ENCODE data around the gene RASSF9. TPM values are rescaled to one million over a fixed set of nuclear protein-coding genes. Genes with fewer than 3 reads are reported as not detected.

RASSF9 gene
- total RNA-seq, 1 experiment from 2014 or later: 0.19 TPM

- TF ChIP-seq CTCF (conservative IDR thresholded peaks at IDR 0.05; ENCODE audit: low read depth, low read length): no peak
- no peak for TF ChIP-seq EZH2 (IDR thresholded peaks at IDR 0.05; ENCODE audit: borderline replicate concordance, low read depth, low read length, poor library complexity, severe bottlenecking)
- no peaks in the 10 kb centered on the region for H3K36me3 ChIP-seq (ENCODE audit: insufficient read depth, low read length, poor library complexity, severe bottlenecking)
- POLR2A ChIA-PET (ENCODE audit: low non-redundant PET): no interaction called here
- H3K4me1 ChIP-seq (ENCODE audit: insufficient read depth, low read length, poor library complexity, severe bottlenecking): peaks cover 27% of the 10 kb centered on the region
- DNase-seq (ENCODE audit: low spot score): no peak
- no peaks in the 10 kb centered on the region for H3K9me3 ChIP-seq (ENCODE audit: low read depth, low read length, poor library complexity, severe bottlenecking)
- H3K4me3 ChIP-seq (ENCODE audit: low read depth, low read length, poor library complexity, severe bottlenecking): no peak overlapping the region
- no peaks in the 10 kb centered on the region for H3K27me3 ChIP-seq (replicated peaks; ENCODE audit: insufficient read depth, low read depth, low read length, poor library complexity)
- H3K27ac ChIP-seq (ENCODE audit: low read depth, low read length, poor library complexity, severe bottlenecking): peak overlapping the region; percentile 28
- BruUV-seq (replicated peaks): no TSS peak
- CTCF ChIA-PET: no interaction called here
- intact Hi-C loops (cut with micrococcal nuclease; ENCODE audit: unreplicated experiment): no loop called here
Observed at GRCh38 chr12:85784096-85784720, 52.0 kb downstream of the RASSF9 start.

DNA sequence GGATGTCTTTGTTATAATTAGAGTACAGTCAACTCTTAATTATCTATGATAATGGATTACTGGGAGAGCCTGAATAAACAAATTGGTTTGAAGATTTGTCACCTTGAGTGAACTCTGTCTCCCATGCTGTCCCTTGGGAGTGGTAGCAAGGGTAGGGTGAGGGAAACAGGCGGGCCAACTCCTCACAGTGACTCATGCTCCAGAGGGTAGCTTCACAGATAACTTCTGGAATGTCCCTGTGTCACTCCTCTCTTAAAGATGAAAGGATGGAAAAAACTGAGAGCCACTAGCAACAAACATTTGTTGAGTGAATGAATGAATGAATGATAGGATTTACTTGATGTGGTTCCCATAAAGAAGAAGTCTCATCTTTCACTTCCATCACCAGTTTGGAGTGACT, 53.5 kb downstream of the RASSF9 start:
- Histone ChIP-seq H3K36me3 (ENCODE audit: insufficient read depth, low read length, poor library complexity, severe bottlenecking) (no peaks in the 10 kb centered on the region), H3K4me1 (ENCODE audit: insufficient read depth, low read length, poor library complexity, severe bottlenecking) (peaks cover 28% of the 10 kb centered on the region), H3K27me3 (replicated peaks; ENCODE audit: insufficient read depth, low read depth, low read length, poor library complexity) (no peaks in the 10 kb centered on the region), H3K27ac (ENCODE audit: low read depth, low read length, poor library complexity, severe bottlenecking) (no peak overlapping the region), H3K9me3 (ENCODE audit: low read depth, low read length, poor library complexity, severe bottlenecking) (no peaks in the 10 kb centered on the region), H3K4me3 (ENCODE audit: low read depth, low read length, poor library complexity, severe bottlenecking) (no peak overlapping the region)
- peak; percentile 29 for DNase-seq (ENCODE audit: low spot score)
- intact Hi-C loops (cut with micrococcal nuclease; ENCODE audit: unreplicated experiment): no loop called here
- BruUV-seq (replicated peaks): no TSS peak
- no peak for TF ChIP-seq CTCF (conservative IDR thresholded peaks at IDR 0.05; ENCODE audit: low read depth, low read length)
- no peak for TF ChIP-seq EZH2 (IDR thresholded peaks at IDR 0.05; ENCODE audit: borderline replicate concordance, low read depth, low read length, poor library complexity, severe bottlenecking)
- POLR2A ChIA-PET (ENCODE audit: low non-redundant PET): no interaction called here
- CTCF ChIA-PET: no interaction called here

- Histone ChIP-seq H3K27me3 (replicated peaks; ENCODE audit: insufficient read depth, low read depth, low read length, poor library complexity) (no peaks in the 10 kb centered on the region), H3K27ac (ENCODE audit: low read depth, low read length, poor library complexity, severe bottlenecking) (no peak overlapping the region), H3K4me3 (ENCODE audit: low read depth, low read length, poor library complexity, severe bottlenecking) (no peak overlapping the region), H3K36me3 (ENCODE audit: insufficient read depth, low read length, poor library complexity, severe bottlenecking) (no peaks in the 10 kb centered on the region), H3K4me1 (ENCODE audit: insufficient read depth, low read length, poor library complexity, severe bottlenecking) (peaks cover 28% of the 10 kb centered on the region), H3K9me3 (ENCODE audit: low read depth, low read length, poor library complexity, severe bottlenecking) (no peaks in the 10 kb centered on the region)
- no peak for TF ChIP-seq EZH2 (IDR thresholded peaks at IDR 0.05; ENCODE audit: borderline replicate concordance, low read depth, low read length, poor library complexity, severe bottlenecking)
- 0 out of 2 replicates have a peak, but pooled peaks have one; percentile 33 for TF ChIP-seq CTCF (conservative IDR thresholded peaks at IDR 0.05; ENCODE audit: low read depth, low read length)
- CTCF ChIA-PET: no interaction called here
- no TSS peak for BruUV-seq (replicated peaks)
- no peak for DNase-seq (ENCODE audit: low spot score)
- intact Hi-C loops (cut with micrococcal nuclease; ENCODE audit: unreplicated experiment): no loop called here
- POLR2A ChIA-PET (ENCODE audit: low non-redundant PET): no interaction called here
Observed at GRCh38 chr12:85781766-85782165, 54.4 kb downstream of the RASSF9 start.

Measured in A673 (cell line).